SK-N-SH treated with all-trans-retinoic acid at 6 μM for 48 hours (cell line): ENCODE data around the gene RPS19BP1.

ENCODE experiments used
- ATAC-seq: fragments of 200-7000 bp; cut with Tn5 transposase; 3 replicates; pipeline ENCODE4 v1.9.1; 2020; ENCODE audit warnings: mild to moderate bottlenecking, moderate library complexity
- ARNTL ChIP-seq: fragments of 450-650 bp; formaldehyde crosslinking; IDR thresholded peaks from 2 replicates; pipeline ENCODE4 v1.5.0; 2020; ENCODE audit warnings: low read depth, mild to moderate bottlenecking, moderate library complexity, borderline replicate concordance
- BACH2 ChIP-seq: fragments of 250-450 bp; sonication (Bioruptor Pico); IDR thresholded peaks from 2 replicates; pipeline ENCODE4 v1.9.0; 2021; ENCODE audit warnings: mild to moderate bottlenecking, borderline replicate concordance
- CSDC2 ChIP-seq: fragments of 250-450 bp; sonication (Bioruptor Pico); IDR thresholded peaks from 2 replicates; pipeline ENCODE4 v1.5.0; 2020; ENCODE audit warnings: mild to moderate bottlenecking, moderate library complexity
- CSRNP3 ChIP-seq: fragments of 250-450 bp; sonication (Bioruptor Pico); IDR thresholded peaks from 2 replicates; pipeline ENCODE4 v1.5.1; 2021; ENCODE audit warnings: mild to moderate bottlenecking, moderate library complexity
- ESRRG ChIP-seq: fragments of 250-450 bp; sonication (Bioruptor Pico); IDR thresholded peaks from 2 replicates; pipeline ENCODE4 v1.6.1; 2021; ENCODE audit warnings: mild to moderate bottlenecking
- GLIS3 ChIP-seq: fragments of 250-450 bp; sonication (Bioruptor Pico); IDR thresholded peaks from 2 replicates; pipeline ENCODE4 v1.5.0; 2020; ENCODE audit warnings: mild to moderate bottlenecking, moderate library complexity
- PATZ1 ChIP-seq: fragments of 250-450 bp; sonication (Bioruptor Pico); IDR thresholded peaks from 2 replicates; pipeline ENCODE4 v1.8.0; 2020; ENCODE audit warnings: mild to moderate bottlenecking, moderate library complexity, borderline replicate concordance
- POU6F1 ChIP-seq: fragments of 250-450 bp; sonication (Bioruptor Pico); IDR thresholded peaks from 2 replicates; pipeline ENCODE4 v1.8.0; 2021; ENCODE audit warnings: low read depth, mild to moderate bottlenecking, moderate library complexity, borderline replicate concordance
- PPARA ChIP-seq: fragments of 250-450 bp; sonication (Bioruptor Pico); IDR thresholded peaks from 2 replicates; pipeline ENCODE4 v1.5.0; 2020; ENCODE audit warnings: mild to moderate bottlenecking, borderline replicate concordance
- RARB ChIP-seq: fragments of 250-450 bp; sonication (Bioruptor Pico); IDR thresholded peaks from 2 replicates; pipeline ENCODE4 v1.8.0; 2021; ENCODE audit warnings: mild to moderate bottlenecking, moderate library complexity
- SNAI2 ChIP-seq: fragments of 250-450 bp; sonication (Bioruptor Pico); IDR thresholded peaks from 2 replicates; pipeline ENCODE4 v1.5.0; 2020; ENCODE audit warnings: mild to moderate bottlenecking, moderate library complexity
- TCF4 ChIP-seq: fragments of 250-450 bp; sonication (Bioruptor Pico); IDR thresholded peaks from 2 replicates; pipeline ENCODE4 v1.8.0; 2021; ENCODE audit warnings: mild to moderate bottlenecking, moderate library complexity, borderline replicate concordance
- ZC3H10 ChIP-seq: fragments of 250-450 bp; sonication (Bioruptor Pico); IDR thresholded peaks from 2 replicates; pipeline ENCODE4 v1.5.1; 2021; ENCODE audit warnings: mild to moderate bottlenecking, moderate library complexity
- ZFP3 ChIP-seq: fragments of 250-450 bp; sonication (Bioruptor Pico); IDR thresholded peaks from 2 replicates; pipeline ENCODE4 v1.5.0; 2020; ENCODE audit warnings: mild to moderate bottlenecking, moderate library complexity
- ZFP30 ChIP-seq: fragments of 450-650 bp; formaldehyde crosslinking; IDR thresholded peaks from 2 replicates; pipeline ENCODE4 v1.5.0; 2022; ENCODE audit warnings: mild to moderate bottlenecking, moderate library complexity
- ZNF565 ChIP-seq: fragments of 450-650 bp; formaldehyde crosslinking; conservative IDR thresholded peaks from 2 replicates; pipeline ENCODE4 v1.5.0; 2020; ENCODE audit warnings: low read depth, mild to moderate bottlenecking, moderate library complexity
- ZNF70 ChIP-seq: fragments of 450-650 bp; formaldehyde crosslinking; IDR thresholded peaks from 2 replicates; pipeline ENCODE4 v1.5.0; 2020; ENCODE audit warnings: mild to moderate bottlenecking, moderate library complexity
- ZNF8 ChIP-seq: fragments of 450-650 bp; formaldehyde crosslinking; IDR thresholded peaks from 2 replicates; pipeline ENCODE4 v1.5.0; 2020; ENCODE audit warnings: mild to moderate bottlenecking, moderate library complexity
- TF ChIP-seq, protein P1 (sequence below): fragments of 250-450 bp; sonication (Bioruptor Pico); IDR thresholded peaks from 2 replicates; pipeline ENCODE4 v1.5.0; 2020; ENCODE audit warnings: mild to moderate bottlenecking, moderate library complexity
- TF ChIP-seq, protein P2 (sequence below): fragments of 250-450 bp; sonication (Bioruptor Pico); IDR thresholded peaks from 2 replicates; pipeline ENCODE4 v1.5.1; 2020; ENCODE audit warnings: low read depth, mild to moderate bottlenecking, moderate library complexity

RPS19BP1 gene

GRCh38 chr22:39534591-39535356 is 2.2 kb upstream of the RPS19BP1 start:
- no peak for TF ChIP-seq ZNF70 (CRISPR knock-in tag)
- TF ChIP-seq CSDC2 (CRISPR knock-in tag), result no peak
- TF ChIP-seq TCF4 (CRISPR knock-in tag), result no peak
- no peak for TF ChIP-seq BACH2 (CRISPR knock-in tag)
- TF ChIP-seq ZNF8 (CRISPR knock-in tag), result no peak
- TF ChIP-seq, all 23 proteins: peak for 0
- ATAC-seq, result peak; percentile 64

DNA sequence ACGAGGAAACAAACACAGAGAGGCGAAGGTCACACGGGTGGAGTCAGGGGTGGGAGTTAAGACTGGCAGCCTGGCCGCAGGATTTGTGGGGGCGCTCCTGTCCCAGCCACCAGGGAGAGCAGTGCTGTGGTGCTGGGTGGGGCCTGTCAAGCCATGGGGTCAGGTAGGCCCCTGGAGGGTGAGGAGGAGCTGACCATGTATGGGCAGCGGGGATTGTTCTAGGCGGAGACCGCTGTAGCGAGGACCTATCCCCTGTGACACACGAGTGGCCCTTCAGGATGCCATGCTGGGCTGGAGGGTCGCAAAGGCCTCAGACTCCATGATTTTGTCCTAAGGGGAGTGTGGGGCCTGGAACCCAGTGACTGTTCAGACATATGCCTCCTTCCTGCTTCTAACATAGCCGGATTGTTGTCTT is 1.6 kb upstream of the RPS19BP1 start:
- TF ChIP-seq ESRRG (CRISPR knock-in tag), result no peak
- TF ChIP-seq ZNF70 (CRISPR knock-in tag), result no peak
- no peak for TF ChIP-seq BACH2 (CRISPR knock-in tag)
- no peak for TF ChIP-seq ARNTL (CRISPR knock-in tag)
- no peak for TF ChIP-seq CSRNP3
- no peak for TF ChIP-seq SNAI2 (CRISPR knock-in tag)
- no peak for TF ChIP-seq ZNF565 (CRISPR knock-in tag)
- no peak for TF ChIP-seq GLIS3 (CRISPR knock-in tag)
- TF ChIP-seq PATZ1 (CRISPR knock-in tag), result no peak
- no peak for TF ChIP-seq ZC3H10
- no peak for TF ChIP-seq PPARA (CRISPR knock-in tag)
- no peak for TF ChIP-seq POU6F1 (CRISPR knock-in tag)
- TF ChIP-seq ZFP30 (CRISPR knock-in tag), result no peak
- ATAC-seq, result no peak

DNA sequence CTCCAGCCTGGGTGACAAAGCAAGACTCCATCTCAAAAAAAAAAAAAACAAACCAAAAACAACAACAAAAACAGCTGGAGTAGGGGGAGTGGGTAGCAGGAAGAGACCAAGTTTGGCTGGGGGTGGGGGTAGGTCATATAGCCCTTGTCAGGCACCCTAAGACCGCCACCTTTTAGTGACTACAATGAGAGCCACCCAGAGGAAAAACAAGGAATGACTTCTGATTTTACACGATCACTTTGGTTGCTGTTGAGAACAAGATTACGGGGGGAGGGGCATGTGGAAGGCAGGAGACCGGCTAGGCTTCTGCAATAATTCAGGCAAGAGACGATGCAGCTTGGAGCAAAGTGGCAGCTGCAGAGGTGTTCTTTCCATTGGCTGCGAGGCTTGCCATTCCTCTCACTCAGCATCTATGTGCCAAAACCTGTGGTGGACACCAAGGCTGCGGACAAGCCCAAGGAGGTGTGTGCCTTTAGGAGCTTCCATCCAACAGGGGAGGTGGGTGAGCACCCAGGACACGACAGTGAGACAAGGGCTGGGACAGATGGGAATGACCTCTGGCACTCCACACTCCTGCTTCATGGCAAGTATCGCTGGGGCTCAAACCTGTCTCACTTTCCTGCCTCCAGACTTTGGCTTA is 1.7 kb downstream of the RPS19BP1 start:
- no peak for ATAC-seq
- TF ChIP-seq, protein P1, sequence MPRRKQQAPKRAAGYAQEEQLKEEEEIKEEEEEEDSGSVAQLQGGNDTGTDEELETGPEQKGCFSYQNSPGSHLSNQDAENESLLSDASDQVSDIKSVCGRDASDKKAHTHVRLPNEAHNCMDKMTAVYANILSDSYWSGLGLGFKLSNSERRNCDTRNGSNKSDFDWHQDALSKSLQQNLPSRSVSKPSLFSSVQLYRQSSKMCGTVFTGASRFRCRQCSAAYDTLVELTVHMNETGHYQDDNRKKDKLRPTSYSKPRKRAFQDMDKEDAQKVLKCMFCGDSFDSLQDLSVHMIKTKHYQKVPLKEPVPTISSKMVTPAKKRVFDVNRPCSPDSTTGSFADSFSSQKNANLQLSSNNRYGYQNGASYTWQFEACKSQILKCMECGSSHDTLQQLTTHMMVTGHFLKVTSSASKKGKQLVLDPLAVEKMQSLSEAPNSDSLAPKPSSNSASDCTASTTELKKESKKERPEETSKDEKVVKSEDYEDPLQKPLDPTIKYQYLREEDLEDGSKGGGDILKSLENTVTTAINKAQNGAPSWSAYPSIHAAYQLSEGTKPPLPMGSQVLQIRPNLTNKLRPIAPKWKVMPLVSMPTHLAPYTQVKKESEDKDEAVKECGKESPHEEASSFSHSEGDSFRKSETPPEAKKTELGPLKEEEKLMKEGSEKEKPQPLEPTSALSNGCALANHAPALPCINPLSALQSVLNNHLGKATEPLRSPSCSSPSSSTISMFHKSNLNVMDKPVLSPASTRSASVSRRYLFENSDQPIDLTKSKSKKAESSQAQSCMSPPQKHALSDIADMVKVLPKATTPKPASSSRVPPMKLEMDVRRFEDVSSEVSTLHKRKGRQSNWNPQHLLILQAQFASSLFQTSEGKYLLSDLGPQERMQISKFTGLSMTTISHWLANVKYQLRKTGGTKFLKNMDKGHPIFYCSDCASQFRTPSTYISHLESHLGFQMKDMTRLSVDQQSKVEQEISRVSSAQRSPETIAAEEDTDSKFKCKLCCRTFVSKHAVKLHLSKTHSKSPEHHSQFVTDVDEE, result no peak
- TF ChIP-seq ZNF565 (CRISPR knock-in tag) (no peak), RARB (CRISPR knock-in tag) (no peak), ZNF8 (CRISPR knock-in tag) (no peak), SNAI2 (CRISPR knock-in tag) (no peak), ARNTL (CRISPR knock-in tag) (no peak), TCF4 (CRISPR knock-in tag) (no peak), ZFP3 (CRISPR knock-in tag) (no peak), CSRNP3 (no peak)
- TF ChIP-seq, protein P2, sequence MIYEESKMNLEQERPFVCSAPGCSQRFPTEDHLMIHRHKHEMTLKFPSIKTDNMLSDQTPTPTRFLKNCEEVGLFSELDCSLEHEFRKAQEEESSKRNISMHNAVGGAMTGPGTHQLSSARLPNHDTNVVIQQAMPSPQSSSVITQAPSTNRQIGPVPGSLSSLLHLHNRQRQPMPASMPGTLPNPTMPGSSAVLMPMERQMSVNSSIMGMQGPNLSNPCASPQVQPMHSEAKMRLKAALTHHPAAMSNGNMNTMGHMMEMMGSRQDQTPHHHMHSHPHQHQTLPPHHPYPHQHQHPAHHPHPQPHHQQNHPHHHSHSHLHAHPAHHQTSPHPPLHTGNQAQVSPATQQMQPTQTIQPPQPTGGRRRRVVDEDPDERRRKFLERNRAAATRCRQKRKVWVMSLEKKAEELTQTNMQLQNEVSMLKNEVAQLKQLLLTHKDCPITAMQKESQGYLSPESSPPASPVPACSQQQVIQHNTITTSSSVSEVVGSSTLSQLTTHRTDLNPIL, result no peak
